Melanocyte of skin (primary cell): ENCODE results near the gene TGM1. TPM values are rescaled to one million over a fixed set of nuclear protein-coding genes. Genes with fewer than 3 reads are reported as not detected.

Experiments used
- small RNA-seq, 2 donors: library from RNA; depleted of rRNA; stranded (forward); fragments of <200 nt; gene quantifications; one replicate each; pipeline ENCODE3, GENCODE V24; 2012
- total RNA-seq, 2 donors: library from RNA; depleted of rRNA; stranded (reverse); fragments of >200 nt; gene quantifications; 2 replicates each; pipeline ENCODE4 v1.2.3, GENCODE V29; 2012

Gene TGM1
- total RNA-seq, 2 donors, result 0.34 TPM; not detected in 1

Small RNA genes within 50 kb of the gene (small RNA-seq; reads per million reads assigned to genes)
- 0 reads per million in 2 donors for gene CHMP4A
- 0 to 0.13 reads per million in 2 donors for gene MDP1

Other genes with a start within 250 kb of the TGM1 start
- 1 to 10 TPM in 1 of 2 donors, under 1 TPM in 1; 1.00 to 1.7 TPM for gene CARMIL3, start 211.2 kb downstream of the TGM1 start, total RNA-seq
- gene CPNE6, start 191.6 kb downstream of the TGM1 start, total RNA-seq, result not detected
- 10 to 100 TPM in 1 of 2 donors, 1 to 10 TPM in 1; 9.3 to 16.7 TPM for gene PCK2, start 168.9 kb downstream of the TGM1 start, total RNA-seq
- gene DCAF11, start 148.4 kb downstream of the TGM1 start, total RNA-seq, result 10 to 100 TPM; 74.3 to 83.3 TPM
- 1 to 10 TPM; 1.7 to 2.0 TPM for gene NRL, start 148.2 kb downstream of the TGM1 start, total RNA-seq
- under 1 TPM in 1 of 2 donors, not detected in 1; 0.34 TPM for gene FITM1, start 132.5 kb downstream of the TGM1 start, total RNA-seq
- 100 to 1,000 TPM; 116 TPM for gene PSME1, start 127.0 kb downstream of the TGM1 start, total RNA-seq
- gene EMC9, start 121.6 kb downstream of the TGM1 start, total RNA-seq, result 10 to 100 TPM; 16.9 to 18.6 TPM
- gene PSME2, start 116.6 kb downstream of the TGM1 start, total RNA-seq, result 100 to 1,000 TPM; 163 to 168 TPM
- gene RNF31, start 115.7 kb downstream of the TGM1 start, total RNA-seq, result 10 to 100 TPM; 58.8 to 76.9 TPM
- 100 to 1,000 TPM; 161 to 192 TPM for gene IRF9, start 101.9 kb downstream of the TGM1 start, total RNA-seq
- gene REC8, start 91.1 kb downstream of the TGM1 start, total RNA-seq, result 10 to 100 TPM in 1 of 2 donors, 1 to 10 TPM in 1; 8.9 to 29.0 TPM
- gene IPO4, start 74.4 kb downstream of the TGM1 start, total RNA-seq, result 10 to 100 TPM; 38.2 to 69.3 TPM
- gene TM9SF1, start 67.7 kb downstream of the TGM1 start, total RNA-seq, result 10 to 100 TPM; 57.6 to 60.9 TPM
- gene TSSK4, start 57.5 kb downstream of the TGM1 start, total RNA-seq, result not detected
- 10 to 100 TPM in 1 of 2 donors, 1 to 10 TPM in 1; 8.3 to 12.4 TPM for gene CHMP4A, start 49.7 kb downstream of the TGM1 start, total RNA-seq
- gene MDP1, start 47.1 kb downstream of the TGM1 start, total RNA-seq, result 1 to 10 TPM; 3.3 to 7.9 TPM
- gene NEDD8, start 30.8 kb downstream of the TGM1 start, total RNA-seq, result 10 to 100 TPM; 80.2 to 96.6 TPM
- gene GMPR2, start 30.2 kb downstream of the TGM1 start, total RNA-seq, result 10 to 100 TPM; 39.9 to 64.6 TPM
- gene TINF2, start 20.6 kb downstream of the TGM1 start, total RNA-seq, result 10 to 100 TPM; 44.6 to 52.7 TPM
- 10 to 100 TPM; 38.5 to 41.0 TPM for gene RABGGTA, start 8.4 kb upstream of the TGM1 start, total RNA-seq
- gene DHRS1, start 36.6 kb upstream of the TGM1 start, total RNA-seq, result 10 to 100 TPM; 11.0 to 20.3 TPM
- gene NOP9, start 36.7 kb upstream of the TGM1 start, total RNA-seq, result 10 to 100 TPM; 23.1 to 28.3 TPM
- gene CIDEB, start 44.8 kb upstream of the TGM1 start, total RNA-seq, result 1 to 10 TPM; 1.7 to 2.4 TPM
- gene LTB4R2, start 47.0 kb upstream of the TGM1 start, total RNA-seq, result 1 to 10 TPM; 3.3 to 4.5 TPM
- 1 to 10 TPM in 1 of 2 donors, under 1 TPM in 1; 1.00 to 2.1 TPM for gene LTB4R, start 48.3 kb upstream of the TGM1 start, total RNA-seq
- gene ADCY4, start 71.9 kb upstream of the TGM1 start, total RNA-seq, result under 1 TPM; under 0.01 to 0.34 TPM
- 1 to 10 TPM; 3.4 to 3.7 TPM for gene RIPK3, start 76.8 kb upstream of the TGM1 start, total RNA-seq
- gene NFATC4, start 105.0 kb upstream of the TGM1 start, total RNA-seq, result 10 to 100 TPM; 16.0 to 29.3 TPM
- 1 to 10 TPM; 1.0 to 1.7 TPM for gene NYNRIN, start 135.8 kb upstream of the TGM1 start, total RNA-seq
- gene CBLN3, start 166.5 kb upstream of the TGM1 start, total RNA-seq, result under 1 TPM; 0.33 to 0.34 TPM
- gene KHNYN, start 166.8 kb upstream of the TGM1 start, total RNA-seq, result 10 to 100 TPM; 42.3 to 46.5 TPM
- gene SDR39U1, start 179.6 kb upstream of the TGM1 start, total RNA-seq, result 10 to 100 TPM in 1 of 2 donors, 1 to 10 TPM in 1; 7.3 to 15.5 TPM
- gene CMA1, start 245.1 kb upstream of the TGM1 start, total RNA-seq, result not detected